Right lobe of liver (tissue), 6 donors: ENCODE measurements around the gene CAMTA1. TPM values are rescaled to one million over a fixed set of nuclear protein-coding genes. Genes with fewer than 3 reads are reported as not detected.

Experiments
- ATAC-seq, 4 donors: fragments of 200-7000 bp; cut with Tn5 transposase; one replicate each; pipeline ENCODE4 v1.9.1; 2020; ENCODE audit warnings: mild to moderate bottlenecking in 4 of 4, moderate library complexity in 4 of 4
- DNase-seq, 3 donors: peaks; one replicate each; pipeline ENCODE4 v3.0.0-alpha.2; 2020
- H3K27ac ChIP-seq, 3 donors: fragments of 200-600 bp; one replicate each; pipeline ENCODE4 v1.8.0; 2022
- H3K27me3 ChIP-seq, 2 donors: fragments of 200-600 bp; one replicate each; pipeline ENCODE4 v1.8.0; 2022
- H3K36me3 ChIP-seq, 4 donors: fragments of 200-600 bp; sonication (generic) in 1 of 4; one replicate each; pipeline versions ENCODE4 v1.5.1 to v1.8.0; 2017 to 2022; ENCODE audit warnings: control low read depth in 1 of 4
- H3K4me1 ChIP-seq, 4 donors: fragments of 200-600 bp; sonication (generic) in 1 of 4; one replicate each; pipeline versions ENCODE4 v1.5.1 to v1.8.0; 2017 to 2022; ENCODE audit warnings: control low read depth in 1 of 4
- H3K4me3 ChIP-seq, 3 donors: fragments of 200-600 bp; one replicate each; pipeline ENCODE4 v1.8.0; 2022
- H3K9me3 ChIP-seq, 4 donors: fragments of 200-600 bp; sonication (generic) in 1 of 4; one replicate each; pipeline versions ENCODE4 v1.5.1 to v1.8.0; 2017 to 2022; ENCODE audit warnings: control low read depth in 1 of 4
- POLR2A ChIP-seq: fragments of 450-650 bp; IDR thresholded peaks from one replicate; pipeline ENCODE4 v1.6.1; 2017; ENCODE audit warnings: antibody characterized with exemption, mild to moderate bottlenecking
- WGBS: methylation state at CpG from one replicate; pipeline ENCODE4 v1.1.6; 2018; ENCODE audit warnings: low coverage, low lambda C conversion rate; ENCODE audit not compliant: insufficient coverage; ENCODE audit errors: missing lambda C conversion rate; 5-methylcytosine and 5-hydroxymethylcytosine counted together
- intact Hi-C, 2 donors: fragments of 100-400 bp; cut with DNase I; formaldehyde crosslinking; loops; one replicate each; pipeline versions ENCODE4 v1.11.2 to v1.14.1; 2022
- total RNA-seq, 6 experiments: library from RNA; depleted of rRNA in 2 of 6; stranded (reverse); fragments of >200 nt in 2 of 6; fragmentation: NEBNext Ultra II Directional in 3 of 6; extraction: Animal tissue kit (Norgen Biotek cat#: 25700) in 3 of 6; gene quantifications; one replicate each; pipeline versions ENCODE4 v1.1.0 to v1.2.4, GENCODE V29; 2016 to 2023
- TF ChIP-seq, protein P1 (sequence below), 4 donors: fragments of 200-600 bp in 3 of 4; fragments of 450-650 bp in 1 of 4; IDR thresholded peaks; one replicate each; pipeline versions ENCODE4 v1.5.1 to v1.8.0; 2016 to 2022; ENCODE audit warnings: antibody characterized with exemption in 4 of 4, mild to moderate bottlenecking in 2 of 4
- donor health status: DM: no; HTN: yes; CAD: no.
- donor health status: DM: no; HTN: no; CAD: no.
- donor health status: DM: no; HTN: no; CAD: no.
- donor health status: DM: no; HTN: yes; CAD: no.
- donor health status: DM: no; HTN: yes; CAD: no.

The CAMTA1 gene
- total RNA-seq, 6 experiments from 2014 or later, result 32.3 to 49.4 (median 37.2) TPM

DNA sequence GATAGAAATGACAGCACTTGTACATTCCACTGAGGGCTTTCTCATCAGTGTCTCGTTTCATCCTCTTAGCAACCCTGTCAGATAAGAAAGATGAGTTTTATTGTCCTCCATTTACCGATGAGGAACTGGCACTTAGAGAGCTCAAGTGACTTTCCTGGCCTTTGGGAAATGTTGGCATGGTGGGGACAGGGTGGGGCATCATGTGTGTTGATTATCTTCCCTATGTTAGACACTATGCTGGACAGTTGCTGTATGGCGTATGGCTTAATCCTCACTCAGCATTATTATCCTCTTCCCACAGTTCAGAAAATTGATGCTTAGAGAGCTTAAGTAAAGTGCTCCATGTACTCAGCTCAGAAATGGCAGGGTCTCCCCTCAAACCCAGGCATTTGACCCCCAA, 163.2 kb downstream of the CAMTA1 start:
- WGBS, result no CpG with 5 or more reads among the region's 3 CpGs
- intact Hi-C loops, result no loop called here

DNA sequence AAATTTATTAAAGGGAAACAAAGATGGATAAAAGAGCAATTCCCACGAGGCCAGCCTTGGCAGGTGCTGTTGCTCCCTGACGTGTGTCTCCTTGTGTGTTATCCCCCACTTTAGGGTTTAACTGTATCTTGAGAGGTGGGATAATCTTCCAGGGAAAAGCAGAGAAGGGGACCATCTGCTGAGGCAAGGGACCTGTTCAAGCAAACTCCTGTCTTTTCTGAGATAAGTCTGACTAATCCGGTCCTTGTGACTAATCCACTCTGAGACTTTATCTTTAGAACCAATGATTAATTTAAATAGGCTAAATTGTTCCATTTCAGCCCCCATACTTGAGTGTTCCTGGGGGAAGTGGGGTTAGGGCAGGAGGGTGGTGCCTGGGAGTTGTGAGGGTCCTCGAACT, 163.6 kb downstream of the CAMTA1 start:
- Histone ChIP-seq H3K27ac (no peak overlapping the region), H3K4me1 (no peaks in the 10 kb centered on the region), H3K27me3 (no peaks in the 10 kb centered on the region), H3K9me3 (no peaks in the 10 kb centered on the region), H3K36me3 (no peaks in the 10 kb centered on the region), H3K4me3 (no peak overlapping the region)
- ATAC-seq (no peak), DNase-seq (no peak)
- intact Hi-C loops, result no loop called here
- TF ChIP-seq, protein P1, sequence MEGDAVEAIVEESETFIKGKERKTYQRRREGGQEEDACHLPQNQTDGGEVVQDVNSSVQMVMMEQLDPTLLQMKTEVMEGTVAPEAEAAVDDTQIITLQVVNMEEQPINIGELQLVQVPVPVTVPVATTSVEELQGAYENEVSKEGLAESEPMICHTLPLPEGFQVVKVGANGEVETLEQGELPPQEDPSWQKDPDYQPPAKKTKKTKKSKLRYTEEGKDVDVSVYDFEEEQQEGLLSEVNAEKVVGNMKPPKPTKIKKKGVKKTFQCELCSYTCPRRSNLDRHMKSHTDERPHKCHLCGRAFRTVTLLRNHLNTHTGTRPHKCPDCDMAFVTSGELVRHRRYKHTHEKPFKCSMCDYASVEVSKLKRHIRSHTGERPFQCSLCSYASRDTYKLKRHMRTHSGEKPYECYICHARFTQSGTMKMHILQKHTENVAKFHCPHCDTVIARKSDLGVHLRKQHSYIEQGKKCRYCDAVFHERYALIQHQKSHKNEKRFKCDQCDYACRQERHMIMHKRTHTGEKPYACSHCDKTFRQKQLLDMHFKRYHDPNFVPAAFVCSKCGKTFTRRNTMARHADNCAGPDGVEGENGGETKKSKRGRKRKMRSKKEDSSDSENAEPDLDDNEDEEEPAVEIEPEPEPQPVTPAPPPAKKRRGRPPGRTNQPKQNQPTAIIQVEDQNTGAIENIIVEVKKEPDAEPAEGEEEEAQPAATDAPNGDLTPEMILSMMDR (IDR thresholded peaks at IDR 0.05), result no peak
- TF ChIP-seq POLR2A, result no peak
- 86% methylated on average over 3 of the region's 4 CpGs for WGBS

More for the DNA sequence above, 163.2 kb downstream of the CAMTA1 start:
- no peak overlapping the region for H3K27ac ChIP-seq
- no peaks in the 10 kb centered on the region for H3K36me3 ChIP-seq
- H3K27me3 ChIP-seq, result no peaks in the 10 kb centered on the region
- H3K9me3 ChIP-seq, result no peaks in the 10 kb centered on the region
- no peak for TF ChIP-seq POLR2A
- TF ChIP-seq, protein P1 (IDR thresholded peaks at IDR 0.05), result no peak
- no peak for ATAC-seq
- no peak overlapping the region for H3K4me3 ChIP-seq
- no peaks in the 10 kb centered on the region for H3K4me1 ChIP-seq
- no peak for DNase-seq

DNA sequence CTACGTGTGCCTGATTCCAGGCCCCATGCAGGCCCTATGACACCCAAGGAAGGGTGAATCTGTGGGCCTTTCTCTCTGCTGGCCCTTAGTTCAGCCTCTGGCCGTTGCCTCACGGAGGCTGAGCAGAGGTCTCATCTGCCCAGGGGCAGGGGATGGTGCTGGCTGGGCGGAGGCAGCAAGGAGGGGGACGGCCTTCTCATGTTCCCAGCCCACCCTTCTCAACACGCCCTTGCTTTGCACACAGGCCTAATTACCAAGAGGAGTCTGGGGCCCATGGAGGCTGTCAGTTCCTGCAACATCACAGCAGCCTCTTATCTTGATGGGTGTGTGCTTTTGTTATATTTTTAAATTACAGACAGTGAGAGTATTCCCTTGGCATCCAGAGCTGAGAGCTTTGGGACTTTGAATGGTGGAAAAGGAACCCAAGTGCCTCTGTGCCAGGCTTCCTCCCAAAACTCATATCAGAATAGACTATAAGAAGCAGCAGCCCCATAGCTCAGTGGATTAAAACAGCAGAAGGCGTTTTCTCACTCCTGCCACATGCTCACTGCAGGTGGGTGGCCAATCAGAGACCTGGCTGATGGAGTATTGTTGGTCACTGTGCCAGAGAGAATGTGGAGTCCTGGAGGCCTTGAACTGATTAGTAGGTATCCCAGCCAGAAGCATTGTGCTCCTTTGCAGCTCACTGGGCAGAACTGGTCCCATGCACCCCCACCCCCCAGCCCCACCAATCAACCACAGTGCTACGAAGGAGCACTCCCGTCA, 164.9 kb downstream of the CAMTA1 start:
- H3K27me3 ChIP-seq, result no peaks in the 10 kb centered on the region
- no peak overlapping the region for H3K27ac ChIP-seq
- no peaks in the 10 kb centered on the region for H3K9me3 ChIP-seq
- no peaks in the 10 kb centered on the region for H3K36me3 ChIP-seq
- H3K4me3 ChIP-seq, result no peak overlapping the region
- TF ChIP-seq, protein P1 (IDR thresholded peaks at IDR 0.05), result no peak
- TF ChIP-seq POLR2A, result no peak
- intact Hi-C loops, result no loop called here
- no peaks in the 10 kb centered on the region for H3K4me1 ChIP-seq
- DNase-seq (no peak), ATAC-seq (no peak)
- WGBS, result 72% methylated on average over 4 of the region's 9 CpGs

DNA sequence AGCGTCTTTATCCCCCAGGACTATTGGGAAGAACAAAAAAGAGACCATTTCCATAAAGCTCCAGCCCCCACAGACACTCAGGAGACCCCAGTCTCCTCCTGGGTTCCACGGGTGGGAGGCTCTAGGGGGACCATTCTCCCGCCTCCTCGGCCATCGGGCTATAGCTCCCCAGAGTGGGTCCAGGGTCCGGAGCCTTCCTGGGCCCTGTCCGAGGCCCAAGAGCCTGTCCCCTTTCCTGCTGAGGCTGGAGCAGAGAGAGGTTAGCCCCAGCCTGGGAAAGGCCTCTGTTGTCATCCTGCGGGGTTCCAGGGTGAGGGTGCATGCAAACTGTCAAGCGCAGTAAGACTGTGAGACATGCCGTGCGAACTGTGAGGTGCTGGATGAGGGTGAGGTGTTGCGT, 166.3 kb downstream of the CAMTA1 start:
- Histone ChIP-seq H3K4me3 (no peak overlapping the region), H3K4me1 (no peaks in the 10 kb centered on the region), H3K36me3 (no peaks in the 10 kb centered on the region), H3K27me3 (no peaks in the 10 kb centered on the region), H3K9me3 (no peaks in the 10 kb centered on the region), H3K27ac (no peak overlapping the region)
- TF ChIP-seq, protein P1 (IDR thresholded peaks at IDR 0.05), result no peak
- no peak for TF ChIP-seq POLR2A
- ATAC-seq, result peak in 1 of 4 donors; percentile 16
- no peak for DNase-seq
- intact Hi-C loops, result no loop called here
- WGBS, result 75% methylated on average over 2 of the region's 12 CpGs
